HL-60 (cell line): ENCODE measurements around the gene TRMT44.
A peak's percentile ranks its signal among the peaks of the same experiment; 100 is the strongest.
"Not testable (repeated sequence)": the region's sequence is repeated elsewhere in the genome, so short reads cannot be mapped to it uniquely, and the experiment has no call there.

Experiments used
- DNase-seq, 2 experiments: peaks; one replicate each; pipeline ENCODE4 v3.0.0-alpha.2; 2010 to 2020; ENCODE audit warnings: low read depth in 1 of 2, low spot score in 1 of 2
- H3K27ac ChIP-seq: fragments of 250-450 bp; sonication (Bioruptor Pico); replicated peaks from 2 replicates; pipeline ENCODE4 v1.5.1; 2020; ENCODE audit warnings: mild to moderate bottlenecking, moderate library complexity
- H3K27me3 ChIP-seq: fragments of 250-450 bp; sonication (Bioruptor Pico); 2 replicates; pipeline ENCODE4 v1.5.1; 2021; ENCODE audit warnings: mild to moderate bottlenecking, moderate library complexity; ENCODE audit not compliant: insufficient read depth, poor library complexity, severe bottlenecking
- H3K4me3 ChIP-seq: replicated peaks from 2 replicates; pipeline ENCODE4 v1.5.1; 2011; ENCODE audit warnings: mild to moderate bottlenecking, control low read depth, low read length; ENCODE audit not compliant: insufficient read depth
- CTCF ChIP-seq: IDR thresholded peaks from one replicate; pipeline ENCODE4 v1.5.1; 2011; ENCODE audit warnings: low read length, control low read depth, inconsistent platforms; ENCODE audit not compliant: insufficient read depth
- GABPA ChIP-seq: IDR thresholded peaks from 2 replicates; pipeline ENCODE4 v1.6.1; 2012; ENCODE audit warnings: low read depth
- POLR2AphosphoS5 ChIP-seq: IDR thresholded peaks from 2 replicates; pipeline ENCODE4 v1.6.1; 2012; ENCODE audit warnings: low read depth
- SPI1 ChIP-seq: IDR thresholded peaks from 2 replicates; pipeline ENCODE4 v1.6.1; 2012; ENCODE audit warnings: low read depth, mild to moderate bottlenecking, borderline replicate concordance
- TF ChIP-seq, protein P1 (sequence below): IDR thresholded peaks from 2 replicates; pipeline ENCODE4 v1.6.1; 2012; ENCODE audit warnings: low read depth; ENCODE audit not compliant: insufficient replicate concordance

Gene TRMT44

DNA sequence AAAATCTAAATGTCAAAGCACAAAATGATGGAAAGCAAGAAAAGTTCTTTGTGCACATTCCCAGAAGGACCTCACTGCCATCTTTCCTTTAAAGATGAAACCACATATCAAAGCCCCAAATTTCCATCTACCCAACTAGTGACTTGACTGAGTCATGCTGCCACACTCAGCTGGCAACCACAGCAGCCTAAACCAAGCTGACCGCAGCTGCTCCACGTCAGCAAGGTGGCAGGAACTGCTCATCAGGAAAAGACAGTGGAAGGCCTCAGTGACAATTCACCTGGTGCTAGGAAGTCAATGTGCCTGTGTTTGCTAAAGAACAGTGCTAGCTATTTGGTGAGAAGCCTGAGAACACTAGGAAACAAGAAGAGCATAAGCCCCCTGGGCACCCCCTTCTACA is 26.2 kb upstream of the TRMT44 start:
- H3K27ac ChIP-seq = no peak overlapping the region
- no peak for TF ChIP-seq GABPA
- TF ChIP-seq, protein P1, sequence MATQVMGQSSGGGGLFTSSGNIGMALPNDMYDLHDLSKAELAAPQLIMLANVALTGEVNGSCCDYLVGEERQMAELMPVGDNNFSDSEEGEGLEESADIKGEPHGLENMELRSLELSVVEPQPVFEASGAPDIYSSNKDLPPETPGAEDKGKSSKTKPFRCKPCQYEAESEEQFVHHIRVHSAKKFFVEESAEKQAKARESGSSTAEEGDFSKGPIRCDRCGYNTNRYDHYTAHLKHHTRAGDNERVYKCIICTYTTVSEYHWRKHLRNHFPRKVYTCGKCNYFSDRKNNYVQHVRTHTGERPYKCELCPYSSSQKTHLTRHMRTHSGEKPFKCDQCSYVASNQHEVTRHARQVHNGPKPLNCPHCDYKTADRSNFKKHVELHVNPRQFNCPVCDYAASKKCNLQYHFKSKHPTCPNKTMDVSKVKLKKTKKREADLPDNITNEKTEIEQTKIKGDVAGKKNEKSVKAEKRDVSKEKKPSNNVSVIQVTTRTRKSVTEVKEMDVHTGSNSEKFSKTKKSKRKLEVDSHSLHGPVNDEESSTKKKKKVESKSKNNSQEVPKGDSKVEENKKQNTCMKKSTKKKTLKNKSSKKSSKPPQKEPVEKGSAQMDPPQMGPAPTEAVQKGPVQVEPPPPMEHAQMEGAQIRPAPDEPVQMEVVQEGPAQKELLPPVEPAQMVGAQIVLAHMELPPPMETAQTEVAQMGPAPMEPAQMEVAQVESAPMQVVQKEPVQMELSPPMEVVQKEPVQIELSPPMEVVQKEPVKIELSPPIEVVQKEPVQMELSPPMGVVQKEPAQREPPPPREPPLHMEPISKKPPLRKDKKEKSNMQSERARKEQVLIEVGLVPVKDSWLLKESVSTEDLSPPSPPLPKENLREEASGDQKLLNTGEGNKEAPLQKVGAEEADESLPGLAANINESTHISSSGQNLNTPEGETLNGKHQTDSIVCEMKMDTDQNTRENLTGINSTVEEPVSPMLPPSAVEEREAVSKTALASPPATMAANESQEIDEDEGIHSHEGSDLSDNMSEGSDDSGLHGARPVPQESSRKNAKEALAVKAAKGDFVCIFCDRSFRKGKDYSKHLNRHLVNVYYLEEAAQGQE = no peak
- no peak for TF ChIP-seq SPI1
- no peak for TF ChIP-seq CTCF
- no peak for TF ChIP-seq POLR2AphosphoS5
- H3K27me3 ChIP-seq = no peaks in the 10 kb centered on the region
- H3K4me3 ChIP-seq = no peak overlapping the region
- DNase-seq = no peak

- H3K4me3 ChIP-seq = no peak overlapping the region
Observed at GRCh38 chr4:8417071-8417614, 23.4 kb upstream of the TRMT44 start.

GRCh38 chr4:8419222-8420041 is 21.1 kb upstream of the TRMT44 start:
- no peak overlapping the region for H3K4me3 ChIP-seq
- TF ChIP-seq, protein P1 = no peak
- no peak for TF ChIP-seq POLR2AphosphoS5
- no peak for TF ChIP-seq GABPA
- TF ChIP-seq SPI1 = no peak
- TF ChIP-seq CTCF = no peak
- DNase-seq = peak in 1 of 2 experiments; percentile 50
- H3K27ac ChIP-seq = no peak overlapping the region
- H3K27me3 ChIP-seq = no peaks in the 10 kb centered on the region

More at GRCh38 chr4:8417071-8417614, 23.4 kb upstream of the TRMT44 start:
- H3K27me3 ChIP-seq = no peaks in the 10 kb centered on the region
- no peak overlapping the region for H3K27ac ChIP-seq
- TF ChIP-seq SPI1 (no peak), GABPA (no peak)
- TF ChIP-seq, protein P1 = no peak
- no peak for DNase-seq

DNA sequence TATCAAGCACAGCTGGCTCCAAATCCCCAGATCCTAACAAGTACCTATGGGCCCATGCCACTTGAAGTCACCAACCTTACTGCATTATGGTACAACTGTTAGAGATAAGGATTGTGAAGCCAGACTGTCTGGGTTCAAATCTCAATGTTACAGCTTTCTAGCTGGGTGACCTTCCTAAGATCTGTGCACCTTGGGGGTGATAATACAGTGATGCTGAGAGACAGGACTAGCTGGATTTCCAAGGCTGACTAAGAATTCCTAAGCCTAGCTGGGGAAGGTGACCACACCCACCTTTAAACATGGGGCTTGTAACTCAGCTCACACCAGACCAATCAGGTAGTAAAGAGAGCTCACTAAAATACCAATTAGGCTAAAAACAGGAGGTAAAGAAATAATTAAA is 20.4 kb upstream of the TRMT44 start:
- not testable (repeated sequence) for H3K4me3 ChIP-seq, H3K27me3 ChIP-seq, DNase-seq, H3K27ac ChIP-seq
